ENCODE results near the gene ADCY7.

ADCY7 gene

DNA sequence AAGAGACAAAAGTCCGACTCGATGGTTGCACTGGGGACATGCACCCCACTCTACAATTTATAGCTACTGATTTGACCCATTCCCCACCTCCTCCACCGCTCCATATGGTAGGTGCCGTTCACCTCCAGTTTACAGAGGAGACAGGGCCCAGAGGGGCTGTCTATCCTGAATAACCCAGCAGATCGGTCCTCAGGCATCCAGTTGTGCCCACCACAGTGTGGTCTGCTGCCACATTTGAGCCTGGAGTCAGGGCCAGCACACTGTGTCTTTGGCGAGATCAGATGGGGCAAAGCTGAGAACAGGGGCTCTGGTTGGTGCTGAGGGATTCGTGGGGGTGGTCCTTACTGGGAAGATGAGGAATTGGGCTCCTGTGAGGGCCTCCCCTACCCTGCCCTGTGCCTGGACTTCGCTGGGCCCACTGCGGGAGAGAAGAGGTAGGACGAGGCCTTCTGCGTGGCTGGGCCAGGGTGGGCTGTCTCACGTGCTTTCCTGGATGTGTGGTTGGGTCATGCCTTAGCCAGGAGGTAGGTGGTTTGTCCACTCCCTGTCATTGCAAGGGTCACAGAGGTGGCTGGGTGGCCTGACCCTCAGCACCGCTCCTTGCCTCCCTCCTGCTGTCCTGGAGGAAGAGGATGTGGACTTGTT lies 2.8 kb downstream of the ADCY7 start:
- no peak for DNase-seq

DNA sequence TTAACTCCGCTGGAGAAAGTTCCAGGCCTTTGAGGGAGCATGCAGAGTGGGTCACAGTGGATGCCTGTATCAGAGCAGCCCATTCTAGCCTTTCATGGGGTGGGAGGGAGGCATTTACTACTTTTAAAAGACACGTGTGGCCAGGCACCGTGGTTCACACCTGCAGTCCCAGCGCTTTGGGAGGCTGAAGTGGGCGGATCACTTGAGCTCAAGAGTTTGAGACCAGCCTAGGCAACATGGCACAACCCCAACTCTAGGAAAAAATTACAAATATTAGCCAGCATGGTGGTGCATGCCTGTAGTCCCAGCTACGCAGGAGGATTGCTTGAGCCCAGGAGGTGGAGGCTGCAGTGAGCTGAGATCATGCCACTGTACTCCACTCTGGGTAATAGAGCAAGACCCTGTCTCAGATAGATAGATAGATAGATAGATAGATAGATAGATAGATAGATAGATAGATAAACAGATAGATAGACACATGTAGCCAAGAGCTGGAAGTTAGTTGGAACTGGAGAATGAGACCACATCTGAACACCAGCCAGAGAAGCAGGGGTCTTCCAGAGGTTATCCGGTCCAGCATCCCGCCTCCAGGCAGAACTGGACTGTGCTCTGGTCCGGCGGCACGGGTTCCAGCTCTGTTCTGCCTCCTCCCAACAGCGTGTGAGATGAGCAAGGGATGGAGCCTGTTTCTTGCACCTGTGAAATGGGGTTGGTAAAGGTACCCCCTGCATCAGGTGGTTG lies 3.6 kb downstream of the ADCY7 start:
- no peak for DNase-seq

GRCh38 chr16:50270510-50271147 lies 4.3 kb downstream of the ADCY7 start:
- DNase-seq = no peak

- no peak for DNase-seq
These were observed 5.0 kb downstream of the ADCY7 start for GRCh38 chr16:50271148-50272041.

GRCh38 chr16:50272111-50272571 lies 5.8 kb downstream of the ADCY7 start:
- DNase-seq = no peak

DNA sequence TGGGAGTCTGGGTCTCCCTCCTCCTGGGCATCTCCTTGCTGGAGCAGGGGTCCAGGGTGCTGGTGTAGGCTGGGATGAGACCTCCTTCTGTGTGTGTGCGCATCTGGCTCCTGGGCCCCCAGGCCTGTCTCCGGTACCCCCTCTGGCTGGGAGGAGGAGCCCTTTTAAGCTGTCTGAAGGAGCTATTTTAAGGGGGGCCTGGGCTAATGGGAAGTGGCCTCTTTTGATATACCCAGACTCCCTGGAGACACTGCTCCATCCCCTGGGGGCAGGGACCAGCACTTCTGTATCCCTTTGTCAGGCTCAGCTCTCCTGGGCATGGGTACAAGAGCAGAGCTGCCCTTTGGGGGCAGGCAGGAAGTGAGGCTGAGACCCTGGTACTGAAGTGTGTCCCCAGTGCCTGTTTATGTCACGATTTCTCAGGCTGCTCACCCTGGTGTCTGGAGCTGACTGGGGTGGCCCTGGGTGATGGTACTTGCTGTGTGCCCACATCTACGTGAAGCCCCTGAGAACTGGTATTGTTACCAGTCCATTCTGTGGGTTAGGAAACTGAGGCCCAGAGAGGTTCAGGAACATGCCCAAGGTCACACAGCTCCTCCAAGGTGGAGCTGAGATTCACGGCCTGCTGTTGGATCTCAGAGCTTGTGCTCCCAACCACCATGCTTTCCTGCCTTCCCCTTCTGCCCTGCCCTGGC lies 6.5 kb downstream of the ADCY7 start:
- DNase-seq = no peak

- DNase-seq = no peak
These were observed 7.0 kb downstream of the ADCY7 start for GRCh38 chr16:50273382-50273690.

GRCh38 chr16:50273888-50274325 lies 7.6 kb downstream of the ADCY7 start:
- DNase-seq = no peak

DNA sequence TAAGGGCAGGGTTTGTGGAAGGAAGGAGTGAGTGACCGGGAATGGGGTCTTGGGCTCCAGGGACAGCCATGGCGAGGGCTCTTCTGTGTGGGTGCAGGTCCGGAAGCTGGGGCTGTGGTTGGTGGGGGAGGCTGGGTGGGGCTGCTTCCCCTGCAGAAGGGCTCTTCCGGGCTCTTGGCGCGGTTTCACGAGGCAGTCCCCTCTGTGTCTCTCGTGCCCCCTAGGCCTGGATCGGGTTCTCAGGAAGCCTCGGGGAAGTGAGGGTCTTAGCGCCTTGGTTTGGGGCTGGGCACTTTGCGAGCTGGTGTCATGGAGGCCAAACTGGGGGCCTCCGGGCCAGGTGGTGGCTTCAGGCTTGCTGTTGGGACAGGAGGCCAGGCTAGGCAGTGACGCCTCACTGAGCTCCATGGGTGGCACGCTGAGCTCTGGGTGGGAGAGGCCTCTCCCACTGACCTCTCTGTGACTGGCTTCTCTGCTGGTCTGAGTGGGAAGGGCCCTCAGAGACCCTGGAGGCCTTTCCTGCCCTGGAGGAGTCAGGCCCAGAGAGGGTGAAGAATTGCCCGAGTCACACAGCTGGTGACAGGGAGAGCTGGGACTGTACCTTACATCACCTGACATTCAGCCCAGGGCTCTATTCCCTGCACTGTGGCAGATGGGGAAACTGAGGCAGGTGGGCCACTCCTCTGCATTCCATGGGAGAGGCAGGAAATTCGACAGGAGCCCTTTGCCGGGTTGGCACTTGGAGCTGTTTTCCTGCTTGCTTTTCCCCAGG lies 8.2 kb downstream of the ADCY7 start:
- DNase-seq = no peak

- DNase-seq = no peak
These were observed 8.7 kb downstream of the ADCY7 start for GRCh38 chr16:50275098-50275415.

GRCh38 chr16:50275428-50276325 lies 9.3 kb downstream of the ADCY7 start:
- DNase-seq = no peak

DNA sequence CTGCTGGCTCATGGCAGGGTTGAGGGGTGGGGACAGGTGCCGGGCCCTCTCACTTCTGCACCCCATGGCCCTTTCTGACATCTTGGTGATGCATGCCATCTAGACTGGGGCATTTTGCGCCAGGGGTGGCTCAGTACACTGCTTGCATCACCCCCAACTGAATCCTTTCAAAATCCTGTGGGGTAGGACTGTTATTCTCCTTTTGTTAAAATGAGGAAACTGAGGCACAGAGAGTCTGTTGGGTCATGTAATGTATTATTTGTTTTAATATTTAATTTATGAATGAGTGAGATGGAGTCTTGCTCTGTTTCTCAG lies 9.9 kb downstream of the ADCY7 start:
- no peak for DNase-seq

- no peak for DNase-seq
These were observed 10.6 kb downstream of the ADCY7 start for GRCh38 chr16:50276801-50277555.

DNA sequence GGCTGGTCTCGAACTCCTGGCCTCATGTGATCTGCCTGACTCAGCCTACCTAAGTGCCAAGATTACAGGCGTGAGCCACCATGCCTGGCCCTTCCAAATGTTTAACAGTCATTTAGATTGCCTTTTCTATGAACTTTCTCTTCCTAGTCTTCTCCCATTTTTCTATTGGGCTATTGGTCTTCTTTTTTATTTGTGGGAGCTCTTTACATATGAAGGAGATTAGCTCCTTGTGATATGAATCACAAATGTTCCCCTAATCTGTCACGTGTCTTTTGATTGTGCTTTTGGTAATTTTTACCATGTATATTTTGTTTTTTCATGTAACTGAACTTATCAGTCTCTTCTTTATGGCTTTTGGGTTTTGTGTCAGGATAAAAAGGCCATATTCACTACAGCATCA lies 11.9 kb downstream of the ADCY7 start:
- DNase-seq = no peak

DNA sequence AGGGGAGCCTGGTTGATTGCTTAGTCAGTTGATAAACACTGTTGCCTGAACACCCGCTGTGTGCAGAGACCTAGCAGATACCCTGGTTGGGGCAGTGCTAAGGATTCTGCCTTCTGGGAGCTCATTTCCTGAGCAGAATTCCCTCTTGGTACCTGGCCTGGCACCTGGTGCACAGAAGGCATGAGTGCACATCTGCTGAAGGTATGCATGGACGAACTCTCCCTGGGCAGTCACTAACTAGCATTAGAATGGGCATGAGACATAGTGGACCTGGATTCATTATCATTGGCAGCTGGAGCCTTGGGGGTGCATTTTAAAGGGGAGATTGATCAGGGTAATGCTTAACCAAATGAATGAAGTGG lies 13.1 kb downstream of the ADCY7 start:
- DNase-seq = no peak

GRCh38 chr16:50280932-50281331 lies 14.6 kb downstream of the ADCY7 start:
- DNase-seq = no peak

GRCh38 chr16:50281391-50282009 lies 15.1 kb downstream of the ADCY7 start:
- no peak for DNase-seq

- no peak for DNase-seq
These were observed 15.7 kb downstream of the ADCY7 start for GRCh38 chr16:50282010-50282538.

DNA sequence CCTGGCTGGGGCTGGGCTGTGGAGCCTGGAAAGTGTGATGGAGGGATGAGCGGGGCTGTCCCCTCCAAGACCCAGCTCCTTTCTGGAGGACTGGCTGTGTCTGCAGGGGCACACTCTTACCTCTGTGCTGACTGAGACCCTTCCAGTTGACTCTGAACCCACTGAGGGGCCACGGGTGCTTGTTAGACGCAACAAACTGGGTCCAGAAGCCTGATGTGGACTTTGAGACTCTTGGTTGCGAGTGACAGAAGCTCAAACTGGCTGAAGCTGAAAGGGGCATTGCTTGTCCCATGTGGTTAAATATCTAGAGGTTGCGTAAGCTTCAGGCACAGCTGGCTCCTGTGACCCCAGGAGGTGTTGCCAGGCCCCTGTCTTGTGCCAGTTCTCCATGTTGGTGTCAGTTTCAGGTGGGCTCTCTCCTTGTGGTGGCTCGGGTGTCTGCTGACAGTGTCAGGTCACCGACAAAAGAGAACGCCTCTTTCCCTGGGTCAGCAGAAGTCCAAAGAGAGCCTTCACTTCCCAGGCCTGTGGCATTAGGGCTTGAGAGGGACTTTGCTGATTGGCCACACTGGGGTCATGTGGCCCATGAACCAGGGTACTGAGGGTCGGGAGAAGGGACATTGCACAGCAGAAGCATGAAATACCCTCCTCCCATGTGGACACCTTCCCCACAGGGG lies 16.7 kb downstream of the ADCY7 start:
- no peak for DNase-seq
